ENCODE results near the gene PPM1B. TPM values are rescaled to one million over a fixed set of nuclear protein-coding genes. Genes with fewer than 3 reads are reported as not detected.

Gene PPM1B
- total RNA-seq, 1 experiment from 2014 or later, result 43.5 TPM

- no peaks in the 10 kb centered on the region for H3K36me3 ChIP-seq (ENCODE audit: insufficient read depth, low read length, poor library complexity, severe bottlenecking)
- no peak overlapping the region for H3K4me3 ChIP-seq (ENCODE audit: low read depth, low read length, poor library complexity, severe bottlenecking)
- no peak overlapping the region for H3K27ac ChIP-seq (ENCODE audit: low read depth, low read length, poor library complexity, severe bottlenecking)
- TF ChIP-seq CTCF (conservative IDR thresholded peaks at IDR 0.05; ENCODE audit: low read depth, low read length) (no peak), EZH2 (IDR thresholded peaks at IDR 0.05; ENCODE audit: borderline replicate concordance, low read depth, low read length, poor library complexity, severe bottlenecking) (no peak)
- no TSS peak for BruUV-seq (replicated peaks)
- ChIA-PET POLR2A (ENCODE audit: low non-redundant PET) (no interaction called here), CTCF (no interaction called here)
- no peaks in the 10 kb centered on the region for H3K9me3 ChIP-seq (ENCODE audit: low read depth, low read length, poor library complexity, severe bottlenecking)
- H3K27me3 ChIP-seq (replicated peaks; ENCODE audit: insufficient read depth, low read depth, low read length, poor library complexity), result no peaks in the 10 kb centered on the region
- intact Hi-C loops (cut with micrococcal nuclease; ENCODE audit: unreplicated experiment), result no loop called here
- DNase-seq (ENCODE audit: low spot score), result no peak
- H3K4me1 ChIP-seq (ENCODE audit: insufficient read depth, low read length, poor library complexity, severe bottlenecking), result peaks cover 17% of the 10 kb centered on the region
These were observed 68.5 kb downstream of the PPM1B start for GRCh38 chr2:44237221-44237620.

GRCh38 chr2:44242904-44243303, 74.2 kb downstream of the PPM1B start:
- Histone ChIP-seq H3K4me1 (ENCODE audit: insufficient read depth, low read length, poor library complexity, severe bottlenecking) (peaks cover 8% of the 10 kb centered on the region), H3K27ac (ENCODE audit: low read depth, low read length, poor library complexity, severe bottlenecking) (no peak overlapping the region), H3K4me3 (ENCODE audit: low read depth, low read length, poor library complexity, severe bottlenecking) (no peak overlapping the region), H3K9me3 (ENCODE audit: low read depth, low read length, poor library complexity, severe bottlenecking) (no peaks in the 10 kb centered on the region), H3K27me3 (replicated peaks; ENCODE audit: insufficient read depth, low read depth, low read length, poor library complexity) (no peaks in the 10 kb centered on the region), H3K36me3 (ENCODE audit: insufficient read depth, low read length, poor library complexity, severe bottlenecking) (no peaks in the 10 kb centered on the region)
- no TSS peak for BruUV-seq (replicated peaks)
- TF ChIP-seq CTCF (conservative IDR thresholded peaks at IDR 0.05; ENCODE audit: low read depth, low read length), result no peak
- TF ChIP-seq EZH2 (IDR thresholded peaks at IDR 0.05; ENCODE audit: borderline replicate concordance, low read depth, low read length, poor library complexity, severe bottlenecking), result no peak
- DNase-seq (ENCODE audit: low spot score), result no peak
- CTCF ChIA-PET, result interaction anchor here (0.6 kb wide), 1 partner anchor 161 kb away, joined by 5 read pairs; no protein-coding TSS in a partner anchor
- POLR2A ChIA-PET (ENCODE audit: low non-redundant PET), result no interaction called here
- intact Hi-C loops (cut with micrococcal nuclease; ENCODE audit: unreplicated experiment), result loop anchor here (10.0 kb wide), 1 partner anchor 122 kb away; the partner anchor contains the start of genes CAMKMT and PREPL

- no peaks in the 10 kb centered on the region for H3K36me3 ChIP-seq (ENCODE audit: insufficient read depth, low read length, poor library complexity, severe bottlenecking)
These were observed 75.6 kb downstream of the PPM1B start for GRCh38 chr2:44244135-44244871.

More at GRCh38 chr2:44244135-44244871, 75.6 kb downstream of the PPM1B start:
- CTCF ChIA-PET, result no interaction called here
- Histone ChIP-seq H3K4me3 (ENCODE audit: low read depth, low read length, poor library complexity, severe bottlenecking) (peak overlapping the region; percentile 41), H3K9me3 (ENCODE audit: low read depth, low read length, poor library complexity, severe bottlenecking) (no peaks in the 10 kb centered on the region), H3K27me3 (replicated peaks; ENCODE audit: insufficient read depth, low read depth, low read length, poor library complexity) (no peaks in the 10 kb centered on the region), H3K27ac (ENCODE audit: low read depth, low read length, poor library complexity, severe bottlenecking) (no peak overlapping the region), H3K4me1 (ENCODE audit: insufficient read depth, low read length, poor library complexity, severe bottlenecking) (peaks cover 8% of the 10 kb centered on the region)
- TF ChIP-seq EZH2 (IDR thresholded peaks at IDR 0.05; ENCODE audit: borderline replicate concordance, low read depth, low read length, poor library complexity, severe bottlenecking), result no peak
- peak; percentile 69 for TF ChIP-seq CTCF (conservative IDR thresholded peaks at IDR 0.05; ENCODE audit: low read depth, low read length)
- peak; percentile 85 for DNase-seq (ENCODE audit: low spot score)
- intact Hi-C loops (cut with micrococcal nuclease; ENCODE audit: unreplicated experiment), result loop anchor here (2.0 to 10.0 kb wide), 3 partner anchors 46 to 158 kb away; partner anchors contain the start of genes CAMKMT and PREPL
- POLR2A ChIA-PET (ENCODE audit: low non-redundant PET), result no interaction called here
- no TSS peak for BruUV-seq (replicated peaks)

Data from A673 (cell line).